Gastrocnemius medialis (tissue), 4 donors: ENCODE data around the gene DHX15. TPM values are rescaled to one million over a fixed set of nuclear protein-coding genes. Genes with fewer than 3 reads are reported as not detected.

Source experiments
- ATAC-seq, 2 donors: fragments of 150-250 bp; one replicate each; pipeline ENCODE4 v1.9.1; 2016
- DNase-seq, 2 donors: peaks; one replicate each; pipeline ENCODE4 v3.0.0-alpha.2; 2019
- H3K27ac ChIP-seq, 4 donors: fragments of 200-600 bp; sonication (generic); 1 replicate in 1 of 4; 2 replicates in 3 of 4; pipeline ENCODE4 v1.5.1; 2016 to 2018; ENCODE audit warnings: mild to moderate bottlenecking in 2 of 4, moderate library complexity in 1 of 4
- H3K27me3 ChIP-seq, 3 donors: fragments of 200-600 bp; sonication (generic) in 2 of 3; 1 replicate in 1 of 3; 2 replicates in 2 of 3; pipeline versions ENCODE4 v1.5.1 to v1.6.0; 2016 to 2019; ENCODE audit warnings: mild to moderate bottlenecking in 1 of 3, moderate library complexity in 1 of 3
- H3K36me3 ChIP-seq, 2 donors: fragments of 200-600 bp; sonication (generic) in 1 of 2; one replicate each; pipeline ENCODE4 v1.5.1; 2017 to 2018
- H3K4me1 ChIP-seq, 2 donors: fragments of 200-600 bp; sonication (generic) in 1 of 2; one replicate each; pipeline ENCODE4 v1.5.1; 2016 to 2017; ENCODE audit warnings: mild to moderate bottlenecking in 2 of 2
- H3K4me3 ChIP-seq, 4 donors: fragments of 200-600 bp; sonication (generic) in 3 of 4; 1 replicate in 1 of 4; 2 replicates in 3 of 4; pipeline ENCODE4 v1.5.1; 2016 to 2019; ENCODE audit warnings: mild to moderate bottlenecking in 2 of 4
- H3K9me3 ChIP-seq, 3 donors: fragments of 200-600 bp; sonication (generic) in 2 of 3; 1 replicate in 1 of 3; 2 replicates in 2 of 3; pipeline ENCODE4 v1.5.1; 2016 to 2019
- CTCF ChIP-seq, 5 experiments: fragments of 450-650 bp in 3 of 5; fragments of 200-600 bp in 2 of 5; sonication (generic) in 2 of 5; IDR thresholded peaks in 4 of 5; conservative IDR thresholded peaks in 1 of 5; 1 replicate in 4 of 5; 2 replicates in 1 of 5; pipeline ENCODE4 v1.5.1; 2016 to 2019; ENCODE audit warnings: antibody characterized with exemption in 5 of 5, mild to moderate bottlenecking in 3 of 5, moderate library complexity in 3 of 5
- POLR2A ChIP-seq, 2 donors: fragments of 450-650 bp; IDR thresholded peaks; one replicate each; pipeline ENCODE4 v1.6.1; 2017; ENCODE audit warnings: antibody characterized with exemption in 2 of 2, mild to moderate bottlenecking in 2 of 2, moderate library complexity in 2 of 2
- in situ Hi-C, 4 donors: fragments of 200-750 bp; cut with MboI; loops; one replicate each; pipeline versions ENCODE4 v1.15.0 to v1.8.0; 2017; ENCODE audit warnings: low sequenced_read_pairs in 4 of 4
- intact Hi-C: fragments of 100-400 bp; cut with DNase I; formaldehyde crosslinking; loops from one replicate; pipeline ENCODE4 v1.15.1; 2023; ENCODE audit warnings: low total_unique reads
- total RNA-seq, 4 donors: library from RNA; depleted of rRNA; stranded (reverse); fragments of >200 nt; gene quantifications; one replicate each; pipeline versions ENCODE4 v1.1.0 to v1.2.3, GENCODE V29; 2016

DHX15 gene
- total RNA-seq, 4 donors from 2014 or later = 50.1 to 88.1 (median 61.2) TPM

GRCh38 chr4:24570574-24571236 is 13.6 kb downstream of the DHX15 start:
- no peak overlapping the region for H3K4me3 ChIP-seq
- in situ Hi-C loops (no loop called here), intact Hi-C loops (no loop called here)
- H3K9me3 ChIP-seq = no peaks in the 10 kb centered on the region
- peaks cover 16 to 35% of the 10 kb centered on the region in 2 donors for H3K4me1 ChIP-seq
- H3K27me3 ChIP-seq = no peaks in the 10 kb centered on the region
- DNase-seq = no peak
- H3K36me3 ChIP-seq = peaks cover 0 to 27% of the 10 kb centered on the region in 2 donors
- TF ChIP-seq POLR2A (IDR thresholded peaks at IDR 0.05) (no peak), CTCF (IDR thresholded peaks at IDR 0.05 in 4 of 5, conservative IDR thresholded peaks at IDR 0.05 in 1 of 5) (no peak)
- no peak for ATAC-seq
- no peak overlapping the region for H3K27ac ChIP-seq

DNA sequence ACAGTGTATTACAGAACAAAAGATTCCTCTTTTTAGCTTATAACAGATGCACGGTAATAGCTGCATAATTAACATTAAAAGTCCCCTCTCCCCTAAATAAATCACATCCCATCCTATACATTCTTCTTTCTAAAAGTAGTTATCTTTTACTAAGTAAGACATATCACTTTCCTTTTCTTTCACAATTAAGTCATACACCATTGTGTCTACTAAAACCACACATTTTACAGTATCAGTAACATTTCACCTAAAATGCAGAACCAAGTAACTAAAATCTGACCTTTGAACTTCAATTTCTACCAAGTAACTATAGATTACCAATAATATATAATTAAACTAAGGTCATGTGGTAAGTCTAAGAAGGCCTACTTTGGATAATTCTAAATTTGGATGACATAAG is 14.2 kb downstream of the DHX15 start:
- intact Hi-C loops = no loop called here
- no peaks in the 10 kb centered on the region for H3K9me3 ChIP-seq
- TF ChIP-seq POLR2A (IDR thresholded peaks at IDR 0.05) (no peak), CTCF (IDR thresholded peaks at IDR 0.05 in 4 of 5, conservative IDR thresholded peaks at IDR 0.05 in 1 of 5) (no peak)
- H3K27me3 ChIP-seq = no peaks in the 10 kb centered on the region
- no peak overlapping the region for H3K4me3 ChIP-seq
- H3K36me3 ChIP-seq = peaks cover 0 to 24% of the 10 kb centered on the region in 2 donors
- H3K27ac ChIP-seq = no peak overlapping the region
- H3K4me1 ChIP-seq = peaks cover 16 to 40% of the 10 kb centered on the region in 2 donors
- no peak for DNase-seq
- in situ Hi-C loops = no loop called here
- ATAC-seq = no peak

GRCh38 chr4:24569662-24570061 is 14.7 kb downstream of the DHX15 start:
- H3K4me1 ChIP-seq = peaks cover 21 to 45% of the 10 kb centered on the region in 2 donors
- intact Hi-C loops = no loop called here
- peaks cover 0 to 23% of the 10 kb centered on the region in 2 donors for H3K36me3 ChIP-seq

GRCh38 chr4:24568425-24568824 is 15.9 kb downstream of the DHX15 start:
- intact Hi-C loops (no loop called here), in situ Hi-C loops (no loop called here)
- DNase-seq (no peak), ATAC-seq (no peak)
- Histone ChIP-seq H3K4me1 (peaks cover 25 to 49% of the 10 kb centered on the region in 2 donors), H3K36me3 (peaks cover 0 to 12% of the 10 kb centered on the region in 2 donors), H3K9me3 (no peaks in the 10 kb centered on the region), H3K27me3 (no peaks in the 10 kb centered on the region), H3K4me3 (no peak overlapping the region), H3K27ac (no peak overlapping the region)
- no peak for TF ChIP-seq POLR2A (IDR thresholded peaks at IDR 0.05)
- TF ChIP-seq CTCF (IDR thresholded peaks at IDR 0.05 in 4 of 5, conservative IDR thresholded peaks at IDR 0.05 in 1 of 5) = no peak

More at GRCh38 chr4:24569662-24570061, 14.7 kb downstream of the DHX15 start:
- no peak for ATAC-seq
- Histone ChIP-seq H3K4me3 (no peak overlapping the region), H3K27ac (no peak overlapping the region), H3K27me3 (no peaks in the 10 kb centered on the region), H3K9me3 (no peaks in the 10 kb centered on the region)
- no peak for DNase-seq
- TF ChIP-seq POLR2A (IDR thresholded peaks at IDR 0.05) = no peak
- TF ChIP-seq CTCF (IDR thresholded peaks at IDR 0.05 in 4 of 5, conservative IDR thresholded peaks at IDR 0.05 in 1 of 5) = no peak
- in situ Hi-C loops = no loop called here
